ENCODE results near the gene TMPRSS4.

- TF ChIP-seq EZH2phosphoT487 (IDR thresholded peaks at IDR 0.05; ENCODE audit: insufficient read depth, low read depth) (no peak), EZH2 (IDR thresholded peaks at IDR 0.05; ENCODE audit: insufficient read depth, poor library complexity, severe bottlenecking) (no peak)
Observed at GRCh38 chr11:118074091-118074685, 2.7 kb upstream of the TMPRSS4 start.
